Measurements from ENCODE around the gene PPP2R5C.

The PPP2R5C gene

GRCh38 chr14:101925152-101925551 is 163.6 kb downstream of the PPP2R5C start:
- DNase-seq = no peak

- DNase-seq = no peak
Measured at GRCh38 chr14:101926085-101926484, 164.6 kb downstream of the PPP2R5C start.

GRCh38 chr14:101926620-101927019 is 165.1 kb downstream of the PPP2R5C start:
- DNase-seq = no peak

GRCh38 chr14:101927859-101928258 is 166.3 kb downstream of the PPP2R5C start:
- no peak for DNase-seq

GRCh38 chr14:101928415-101928841 is 166.9 kb downstream of the PPP2R5C start:
- DNase-seq = no peak

GRCh38 chr14:101929096-101929495 is 167.6 kb downstream of the PPP2R5C start:
- DNase-seq = no peak

GRCh38 chr14:101929946-101930345 is 168.4 kb downstream of the PPP2R5C start:
- DNase-seq = no peak

GRCh38 chr14:101932673-101933072 is 171.2 kb downstream of the PPP2R5C start:
- no peak for DNase-seq

- no peak for DNase-seq
Measured at GRCh38 chr14:101933209-101933608, 171.7 kb downstream of the PPP2R5C start.

GRCh38 chr14:101934601-101935150 is 173.2 kb downstream of the PPP2R5C start:
- no peak for DNase-seq

GRCh38 chr14:101937926-101938767 is 176.6 kb downstream of the PPP2R5C start:
- no peak for DNase-seq

- no peak for DNase-seq
Measured at GRCh38 chr14:101939646-101940170, 178.2 kb downstream of the PPP2R5C start.

- DNase-seq = no peak
Measured at GRCh38 chr14:101944451-101944850, 182.9 kb downstream of the PPP2R5C start.

- DNase-seq = no peak
Measured at GRCh38 chr14:101945171-101945570, 183.7 kb downstream of the PPP2R5C start.

GRCh38 chr14:101947577-101947903 is 186.0 kb downstream of the PPP2R5C start:
- DNase-seq = peak in 1 of 2 experiments; percentile 71

- peak; percentile 99 for DNase-seq
Measured at GRCh38 chr14:101947904-101948665, 186.6 kb downstream of the PPP2R5C start.

- no peak for DNase-seq
Measured at GRCh38 chr14:101948666-101949216, 187.2 kb downstream of the PPP2R5C start.

- DNase-seq = no peak
Measured at GRCh38 chr14:101950100-101950499, 188.6 kb downstream of the PPP2R5C start.

- no peak for DNase-seq
Measured at GRCh38 chr14:101950516-101951215, 189.2 kb downstream of the PPP2R5C start.

- no peak for DNase-seq
Measured at GRCh38 chr14:101953151-101953550, 191.6 kb downstream of the PPP2R5C start.

GRCh38 chr14:101954501-101954900 is 193.0 kb downstream of the PPP2R5C start:
- DNase-seq = no peak

- no peak for DNase-seq
Measured at GRCh38 chr14:101955695-101956161, 194.2 kb downstream of the PPP2R5C start.
